SK-N-SH treated with all-trans-retinoic acid at 6 μM for 48 hours (cell line): Measurements from ENCODE around the gene TCAF1.

Experiments used
- ZFP30 ChIP-seq: fragments of 450-650 bp; formaldehyde crosslinking; IDR thresholded peaks from 2 replicates; pipeline ENCODE4 v1.5.0; 2022; ENCODE audit warnings: mild to moderate bottlenecking, moderate library complexity
- ZNF8 ChIP-seq: fragments of 450-650 bp; formaldehyde crosslinking; IDR thresholded peaks from 2 replicates; pipeline ENCODE4 v1.5.0; 2020; ENCODE audit warnings: mild to moderate bottlenecking, moderate library complexity

GRCh38 chr7:143924851-143925250 is 22.9 kb upstream of the TCAF1 start:
- no peak for TF ChIP-seq ZFP30
- TF ChIP-seq ZNF8 (CRISPR knock-in tag): no peak
